NCI-H2029 treated with DMSO at 0.1 percent for 48 hours (cell line): ENCODE results near the gene ASCL2.

Experiments
- DNase-seq: peaks from one replicate; lab custom pipeline; 2025; lab: John Stamatoyannopoulos, UW

The ASCL2 gene

DNA sequence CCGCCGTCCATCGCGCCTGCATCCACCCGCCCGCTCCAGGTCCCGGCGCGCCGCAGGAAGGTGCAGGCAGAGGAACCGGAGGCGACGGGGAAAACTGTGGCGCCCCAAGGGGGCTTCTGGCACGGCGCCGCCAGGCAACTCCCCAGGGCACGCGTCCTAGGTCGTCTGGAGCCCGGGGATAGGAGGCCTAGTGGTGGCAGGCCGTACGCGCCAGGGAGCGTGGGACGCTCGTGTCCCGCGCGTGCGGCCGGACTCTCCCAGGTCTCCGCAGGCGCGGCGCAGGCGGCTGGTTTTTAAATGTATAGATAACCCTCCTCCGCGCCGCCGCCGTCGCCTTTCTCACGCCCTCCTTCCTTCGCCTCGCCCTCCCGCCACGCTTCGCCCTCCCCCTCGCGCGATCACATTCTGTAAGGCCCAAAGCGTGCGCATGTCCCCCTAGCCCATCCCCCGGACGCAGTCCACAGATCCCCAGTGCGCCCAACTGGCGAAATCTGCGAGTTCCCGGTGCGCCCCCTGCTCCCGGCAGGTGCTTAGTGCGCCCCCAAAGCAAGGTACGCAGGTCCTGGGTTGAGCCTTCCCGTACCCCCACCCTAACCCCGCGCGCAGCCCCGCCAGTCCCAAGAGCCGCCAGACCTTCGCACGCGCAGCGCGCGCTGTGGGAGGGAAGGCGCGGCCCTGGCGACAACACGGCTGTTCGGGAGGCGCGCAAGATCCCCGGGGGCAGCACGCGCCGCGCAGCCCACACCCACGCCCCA, at the start of gene ASCL2:
ASCL2 (minus strand) TSS at position 267 of the 755 bp plus-strand sequence; CDS start at position 11, 256 bp downstream.
- DNase-seq: no peak

- no peak for DNase-seq
Measured at GRCh38 chr11:2319791-2320472, 49.5 kb upstream of the ASCL2 start.

DNA sequence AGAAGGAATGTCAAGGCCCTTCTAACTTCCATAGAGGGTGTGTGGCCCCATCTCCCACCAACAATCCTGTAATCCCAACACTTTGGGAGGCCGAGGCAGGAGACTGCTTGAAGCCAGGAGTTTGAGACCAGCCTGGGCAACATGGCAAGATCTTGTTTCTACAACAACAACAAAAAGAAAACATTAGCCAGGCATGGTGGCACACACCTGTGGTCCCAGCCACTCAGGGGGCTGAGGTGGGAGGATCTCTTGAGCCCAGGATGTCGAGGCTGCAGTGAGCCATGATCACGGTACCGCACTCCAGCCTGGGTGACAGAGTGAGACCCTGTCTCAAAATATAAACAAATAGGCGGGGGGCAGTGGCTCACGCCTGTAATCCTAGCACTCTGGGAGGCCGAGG, 48.3 kb upstream of the ASCL2 start:
- DNase-seq: no peak

- no peak for DNase-seq
Measured at GRCh38 chr11:2318123-2318522, 47.7 kb upstream of the ASCL2 start.

GRCh38 chr11:2317354-2318050, 47.1 kb upstream of the ASCL2 start:
- no peak for DNase-seq

DNA sequence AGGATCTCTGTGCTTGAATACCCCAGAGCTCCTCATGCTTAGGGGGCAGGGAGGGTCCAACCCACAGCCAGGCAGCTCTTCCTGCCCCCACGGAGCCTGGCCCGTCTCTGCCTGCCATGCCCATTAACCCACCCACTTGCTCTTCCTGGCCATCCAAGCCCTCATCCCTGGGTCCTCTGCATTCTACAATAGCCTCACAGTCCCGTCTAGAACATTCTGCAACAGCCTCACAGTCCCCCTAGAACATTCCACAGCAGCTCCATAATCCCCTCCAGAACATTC, 46.5 kb upstream of the ASCL2 start:
- DNase-seq: no peak

DNA sequence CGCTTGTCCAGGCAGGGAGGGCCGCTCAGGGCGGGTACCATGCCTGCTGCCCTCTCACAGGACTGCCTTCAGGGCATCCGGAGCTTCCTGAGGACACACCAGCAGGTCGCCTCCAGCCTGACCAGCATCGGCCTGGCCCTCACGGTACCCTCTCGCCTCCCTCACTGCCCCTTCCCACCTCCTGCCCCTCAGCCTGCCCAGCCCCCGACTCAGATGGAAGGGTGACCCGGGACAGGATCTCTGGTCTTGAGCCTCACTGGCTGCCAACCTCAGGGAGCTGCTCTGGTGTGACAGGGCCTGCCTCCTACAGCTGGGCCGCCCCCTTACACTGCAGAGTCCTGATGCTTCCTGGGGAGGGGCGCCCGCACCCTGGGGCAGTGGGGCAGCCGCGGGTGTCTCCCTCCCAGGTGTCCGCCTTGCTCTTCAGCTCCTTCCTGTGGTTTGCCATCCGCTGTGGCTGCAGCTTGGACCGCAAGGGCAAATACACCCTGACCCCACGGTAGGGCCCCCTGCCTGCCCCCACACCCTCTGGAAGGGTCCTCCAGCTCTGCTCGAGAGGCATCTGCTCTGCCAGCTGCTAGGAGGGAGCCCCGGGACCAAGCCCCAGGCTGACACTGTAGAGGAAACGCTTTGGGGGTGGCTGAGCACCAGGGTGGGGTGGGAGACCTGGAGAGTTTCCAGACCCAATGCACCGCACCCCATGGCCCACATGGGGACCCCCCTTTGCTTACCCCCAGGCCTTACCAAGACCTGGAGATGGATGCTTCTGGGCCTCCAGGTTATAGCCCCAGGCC, 46.0 kb upstream of the ASCL2 start:
- no peak for DNase-seq

DNA sequence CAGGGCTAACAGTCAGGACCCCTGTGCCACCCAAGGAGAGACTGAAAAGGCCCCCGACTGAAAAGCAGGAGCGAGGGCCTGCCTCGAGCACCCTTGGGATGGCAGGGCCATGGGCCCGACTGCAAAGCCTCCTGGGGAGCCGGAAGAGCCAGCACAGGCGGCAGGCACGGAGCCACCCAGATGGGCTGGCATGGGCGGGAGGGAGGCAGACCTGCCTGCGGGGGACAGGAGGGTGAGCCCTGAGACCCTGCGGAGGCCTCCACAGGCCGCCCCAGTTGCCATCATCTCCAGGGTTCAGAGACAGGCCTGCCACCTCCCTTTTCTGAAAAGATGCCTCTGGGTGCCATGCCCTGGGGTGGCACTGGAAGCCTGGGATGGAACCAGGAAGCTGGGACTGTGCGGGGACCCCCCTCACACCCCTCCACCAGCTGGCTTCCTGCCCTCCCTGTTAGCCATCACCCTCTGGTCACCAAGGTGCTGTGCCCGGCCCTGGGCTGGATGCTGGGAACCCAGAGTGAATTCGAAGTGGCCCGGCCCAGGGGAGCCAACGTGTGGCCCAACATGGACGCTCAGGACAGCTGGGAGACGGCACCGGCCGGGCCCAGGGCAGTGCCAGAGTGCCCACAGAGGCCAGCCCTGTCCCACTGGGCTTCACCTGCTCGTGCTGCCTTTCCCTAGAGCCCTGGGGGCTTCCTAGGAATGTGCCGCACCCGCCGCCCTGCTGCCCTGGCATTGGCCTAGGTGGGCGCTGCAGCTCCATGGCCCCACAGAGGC, 45.2 kb upstream of the ASCL2 start:
- DNase-seq: no peak

GRCh38 chr11:2314525-2315394, 44.4 kb upstream of the ASCL2 start:
- DNase-seq: no peak

GRCh38 chr11:2314136-2314524, 43.7 kb upstream of the ASCL2 start:
- DNase-seq: no peak

- no peak for DNase-seq
Measured at GRCh38 chr11:2313051-2313951, 42.9 kb upstream of the ASCL2 start.

DNA sequence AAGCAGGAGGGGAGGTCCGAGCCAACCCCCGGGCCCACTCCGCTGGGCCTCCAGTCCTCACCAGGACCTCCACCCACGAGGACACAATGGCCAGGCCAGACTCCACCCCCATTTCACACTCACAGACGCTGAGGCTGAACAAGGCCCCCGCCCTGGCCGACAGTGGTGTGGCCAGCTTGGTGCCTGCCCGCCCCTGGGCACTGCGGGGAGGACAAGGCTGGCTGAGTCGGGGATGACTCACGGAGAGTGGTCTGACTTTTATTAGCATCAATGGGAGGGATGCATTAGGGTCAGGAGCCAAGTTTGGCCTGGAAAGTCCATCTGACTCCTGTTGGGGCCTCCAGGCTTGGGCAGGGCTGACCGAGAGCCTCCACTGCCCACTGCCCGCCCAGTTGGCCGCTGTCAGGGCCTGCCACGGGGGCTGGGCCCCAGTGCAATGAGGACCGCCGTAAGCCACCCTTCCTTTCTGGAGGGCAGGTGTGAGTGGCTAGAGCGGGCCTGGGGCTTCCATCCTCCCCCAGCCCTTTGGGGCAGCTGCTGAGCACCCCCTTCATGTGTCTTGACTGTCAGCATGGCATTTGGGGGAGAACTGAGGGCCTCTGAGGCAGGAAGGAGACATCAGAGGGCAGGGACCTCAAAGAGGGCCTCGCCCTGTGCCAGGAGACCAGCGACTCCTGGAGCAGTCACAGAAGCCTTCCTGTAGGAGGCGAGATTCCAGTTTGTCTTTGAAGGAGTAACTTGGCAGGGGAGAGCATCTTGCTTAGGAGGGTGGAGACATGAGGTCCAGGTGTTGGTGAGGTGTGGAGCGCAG, 42.0 kb upstream of the ASCL2 start:
- DNase-seq: no peak

GRCh38 chr11:2311353-2312133, 41.2 kb upstream of the ASCL2 start:
- DNase-seq: no peak

DNA sequence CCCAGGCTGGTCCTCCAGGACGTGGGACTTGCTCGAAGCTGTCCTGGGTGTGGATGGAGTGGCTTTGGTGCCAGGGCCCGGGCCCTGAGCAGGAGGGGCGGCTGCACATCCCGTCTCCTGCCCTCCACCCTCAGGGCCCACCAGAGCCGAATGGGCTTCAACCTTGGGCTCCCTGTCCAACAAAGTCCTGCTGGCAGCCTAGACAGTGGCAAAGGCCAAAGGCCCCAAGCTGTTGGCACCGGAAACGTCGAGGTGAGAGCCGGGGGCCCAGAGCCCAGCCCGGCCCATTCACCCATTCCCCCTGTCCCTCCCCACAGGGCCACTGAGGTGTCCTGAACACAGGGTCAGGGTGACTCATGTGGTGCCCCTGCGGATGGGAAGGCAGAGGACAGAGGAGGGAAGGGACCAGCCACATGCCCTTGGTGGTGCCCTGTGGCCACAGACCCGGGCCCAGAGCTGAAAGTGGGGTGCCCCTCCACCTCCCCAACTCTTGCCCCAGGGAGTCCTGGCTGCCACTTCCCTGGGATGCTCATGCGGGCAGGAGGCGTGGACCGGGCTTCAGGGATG, 40.5 kb upstream of the ASCL2 start:
- no peak for DNase-seq

- DNase-seq: no peak
Measured at GRCh38 chr11:2310073-2310785, 39.8 kb upstream of the ASCL2 start.

DNA sequence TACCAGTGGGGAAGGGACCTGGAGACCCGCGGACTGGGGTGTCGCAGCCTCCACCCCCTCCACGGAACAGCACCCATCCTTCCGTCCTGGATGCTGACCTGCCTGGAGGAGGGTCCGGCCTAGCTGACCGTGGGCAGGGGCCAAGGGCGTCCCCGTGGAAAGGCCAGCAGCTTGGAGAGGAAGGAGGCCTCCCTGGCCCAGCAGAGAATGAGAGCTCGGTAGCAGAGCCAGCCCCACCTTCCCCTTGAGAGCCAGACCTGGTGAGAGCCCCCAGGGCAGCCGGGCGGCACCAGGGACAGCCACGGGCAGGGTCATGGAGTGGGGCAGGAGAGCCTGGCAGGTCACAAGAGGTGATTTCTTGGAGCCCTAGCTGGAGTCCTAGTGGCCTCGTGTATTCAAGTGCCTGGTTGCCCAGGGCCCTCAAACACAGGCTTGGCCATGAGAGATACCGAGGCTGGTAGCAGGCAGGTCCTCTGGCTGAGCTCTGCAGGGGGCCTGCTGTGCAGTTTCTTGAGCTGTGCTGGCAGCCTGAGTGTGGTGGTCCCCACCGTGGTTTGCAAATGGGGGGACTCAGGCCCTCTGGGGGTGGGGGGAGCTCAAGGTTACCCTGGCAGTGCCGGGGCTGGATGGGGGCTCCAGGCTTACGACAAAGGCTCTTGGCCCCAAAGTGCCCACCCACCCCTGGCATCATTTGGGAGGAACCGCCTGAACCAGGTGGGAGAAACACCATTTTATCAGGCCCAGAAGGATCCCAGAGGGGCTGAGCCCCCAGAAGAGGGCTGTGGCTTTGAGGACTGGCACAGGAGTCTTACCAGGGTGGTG, 39.1 kb upstream of the ASCL2 start:
- DNase-seq: no peak
